Osteoblast (primary cell): ENCODE data around the gene RASL10B. TPM values are rescaled to one million over a fixed set of nuclear protein-coding genes. Genes with fewer than 3 reads are reported as not detected.
A peak's percentile ranks its signal among the peaks of the same experiment; 100 is the strongest.

Experiments used
- DNase-seq: peaks from one replicate; pipeline ENCODE4 v3.0.0; 2011; ENCODE audit warnings: low spot score, mixed read lengths; ENCODE audit not compliant: insufficient read length; ENCODE audit errors: missing footprints
- H2AFZ ChIP-seq: 2 replicates; pipeline ENCODE4 v1.6.0; 2011; ENCODE audit warnings: mild to moderate bottlenecking, low read length
- H3K27ac ChIP-seq: 2 replicates; pipeline ENCODE4 v1.5.1; 2011; ENCODE audit warnings: mild to moderate bottlenecking, low read depth, low read length, moderate library complexity
- H3K27me3 ChIP-seq: 2 replicates; pipeline ENCODE4 v1.6.0; 2012; ENCODE audit warnings: mild to moderate bottlenecking, control low read depth, inconsistent platforms, low read length, moderate library complexity; ENCODE audit not compliant: insufficient read depth
- H3K36me3 ChIP-seq: 2 replicates; pipeline ENCODE4 v1.5.1; 2011; ENCODE audit warnings: mild to moderate bottlenecking, low read length, control low read depth, moderate library complexity; ENCODE audit not compliant: insufficient read depth
- H3K4me1 ChIP-seq: 2 replicates; pipeline ENCODE4 v1.5.1; 2011; ENCODE audit warnings: mild to moderate bottlenecking, low read length, control low read depth, moderate library complexity; ENCODE audit not compliant: insufficient read depth
- H3K4me2 ChIP-seq: 2 replicates; pipeline ENCODE4 v1.6.0; 2011; ENCODE audit warnings: mild to moderate bottlenecking, low read length; ENCODE audit not compliant: insufficient read depth
- H3K4me3 ChIP-seq: fragments of 200-600 bp; sonication (generic); 3 replicates; pipeline ENCODE4 v1.5.1; 2012; ENCODE audit warnings: mild to moderate bottlenecking, low read length, inconsistent platforms; ENCODE audit not compliant: insufficient read depth
- H3K79me2 ChIP-seq: 2 replicates; pipeline ENCODE4 v1.6.0; 2012; ENCODE audit warnings: mild to moderate bottlenecking, low read length, control low read depth, inconsistent platforms; ENCODE audit not compliant: insufficient read depth
- H3K9me3 ChIP-seq: 2 replicates; pipeline ENCODE4 v1.5.1; 2011; ENCODE audit warnings: low read depth, low read length, control low read depth
- H4K20me1 ChIP-seq: 2 replicates; pipeline ENCODE4 v1.6.0; 2012; ENCODE audit warnings: mild to moderate bottlenecking, low read length, control low read depth; ENCODE audit not compliant: insufficient read depth
- CTCF ChIP-seq: IDR thresholded peaks from 2 replicates; pipeline ENCODE4 v1.5.1; 2011; ENCODE audit warnings: mild to moderate bottlenecking, low read depth, low read length, moderate library complexity; ENCODE audit errors: extremely low read depth
- total RNA-seq: library from RNA; depleted of rRNA; stranded (reverse); fragments of >200 nt; gene quantifications from 2 replicates; pipeline ENCODE4 v1.2.3, GENCODE V29; 2012

RASL10B gene
- total RNA-seq, 1 donor = 4.0 TPM

GRCh38 chr17:35734396-35734795 is 3.0 kb downstream of the RASL10B start:
- Histone ChIP-seq H4K20me1 (peaks cover 5% of the 10 kb centered on the region), H3K79me2 (no peaks in the 10 kb centered on the region), H3K27ac (no peak overlapping the region), H2AFZ (no peak overlapping the region), H3K4me1 (peaks cover 6% of the 10 kb centered on the region), H3K4me3 (no peak overlapping the region), H3K36me3 (no peaks in the 10 kb centered on the region), H3K4me2 (no peak overlapping the region), H3K27me3 (peaks cover 12% of the 10 kb centered on the region), H3K9me3 (no peaks in the 10 kb centered on the region)
- TF ChIP-seq CTCF = no peak
- DNase-seq = peak; percentile 78

DNA sequence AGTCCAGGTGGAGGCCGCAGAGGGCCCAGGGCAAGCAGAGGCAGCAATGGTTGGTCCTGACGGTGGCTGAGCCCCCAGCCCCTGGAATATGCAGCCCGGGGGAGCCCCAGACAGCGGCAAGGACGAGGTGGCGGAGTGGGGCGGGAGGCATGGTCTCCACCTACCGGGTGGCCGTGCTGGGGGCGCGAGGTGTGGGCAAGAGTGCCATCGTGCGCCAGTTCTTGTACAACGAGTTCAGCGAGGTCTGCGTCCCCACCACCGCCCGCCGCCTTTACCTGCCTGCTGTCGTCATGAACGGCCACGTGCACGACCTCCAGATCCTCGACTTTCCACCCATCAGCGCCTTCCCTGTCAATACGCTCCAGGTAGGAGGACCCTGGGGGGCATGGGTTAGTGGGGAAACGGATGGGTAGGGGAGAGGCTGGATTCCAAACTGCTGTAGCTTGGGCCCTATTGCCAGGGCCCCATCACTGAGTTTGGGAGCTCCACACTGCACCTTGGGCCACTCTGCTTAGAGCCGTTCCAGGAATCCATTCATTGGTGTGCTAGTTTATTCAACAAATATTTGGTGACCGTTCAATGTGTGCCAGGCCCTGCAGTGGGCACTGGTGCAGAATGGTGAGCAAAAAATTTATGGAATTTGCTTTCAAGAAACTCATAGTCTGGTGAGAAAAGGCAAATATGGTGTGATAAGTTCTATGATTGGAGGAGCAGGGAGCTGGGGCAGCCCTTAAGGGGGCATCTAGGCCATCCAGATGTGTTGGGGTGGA is 3.8 kb downstream of the RASL10B start:
- peaks cover 20% of the 10 kb centered on the region for H3K27me3 ChIP-seq
- H2AFZ ChIP-seq = no peak overlapping the region
- H3K79me2 ChIP-seq = no peaks in the 10 kb centered on the region
- peak; percentile 77 for DNase-seq
- H3K27ac ChIP-seq = no peak overlapping the region
- H4K20me1 ChIP-seq = peaks cover 5% of the 10 kb centered on the region
- peaks cover 6% of the 10 kb centered on the region for H3K4me1 ChIP-seq
- H3K4me2 ChIP-seq = no peak overlapping the region
- TF ChIP-seq CTCF = no peak
- no peaks in the 10 kb centered on the region for H3K9me3 ChIP-seq
- no peaks in the 10 kb centered on the region for H3K36me3 ChIP-seq
- H3K4me3 ChIP-seq = no peak overlapping the region

- Histone ChIP-seq H3K36me3 (no peaks in the 10 kb centered on the region), H3K27me3 (peaks cover 28% of the 10 kb centered on the region), H3K27ac (no peak overlapping the region), H3K4me3 (no peak overlapping the region), H2AFZ (no peak overlapping the region), H3K4me2 (no peak overlapping the region), H3K79me2 (no peaks in the 10 kb centered on the region), H3K4me1 (peaks cover 2% of the 10 kb centered on the region), H3K9me3 (no peaks in the 10 kb centered on the region), H4K20me1 (peaks cover 5% of the 10 kb centered on the region)
- peak; percentile 81 for DNase-seq
- no peak for TF ChIP-seq CTCF
These were observed 4.8 kb downstream of the RASL10B start for GRCh38 chr17:35736236-35736635.

GRCh38 chr17:35738519-35739133 is 7.2 kb downstream of the RASL10B start:
- no peaks in the 10 kb centered on the region for H4K20me1 ChIP-seq

More at GRCh38 chr17:35738519-35739133, 7.2 kb downstream of the RASL10B start:
- Histone ChIP-seq H3K4me3 (no peak overlapping the region), H3K4me2 (no peak overlapping the region), H3K27ac (no peak overlapping the region), H3K79me2 (no peaks in the 10 kb centered on the region), H3K36me3 (no peaks in the 10 kb centered on the region), H2AFZ (no peak overlapping the region), H3K4me1 (no peaks in the 10 kb centered on the region), H3K27me3 (peaks cover 47% of the 10 kb centered on the region), H3K9me3 (no peaks in the 10 kb centered on the region)
- peak; percentile 68 for DNase-seq
- no peak for TF ChIP-seq CTCF
